Measurements from ENCODE around the gene CENPO.

Gene CENPO

DNA sequence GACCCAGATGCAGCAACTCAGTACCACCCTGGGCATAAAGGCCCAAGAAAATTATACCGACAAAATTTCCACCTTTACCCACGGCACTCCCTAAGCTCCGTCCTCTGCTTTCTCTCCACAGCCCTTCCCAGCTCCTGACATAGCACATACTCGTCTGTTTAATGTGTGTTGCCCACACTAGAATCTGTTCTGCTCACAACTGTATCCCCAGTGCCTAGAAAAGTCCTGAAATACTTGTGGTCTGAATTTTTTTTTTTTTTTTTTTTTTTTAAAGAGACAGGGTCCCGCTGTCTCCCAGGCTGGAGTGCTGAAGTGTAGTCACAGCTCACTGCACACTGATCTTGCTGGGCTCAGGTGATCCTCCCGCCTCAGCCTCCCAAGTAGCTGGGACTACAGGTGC is 64.5 kb downstream of the CENPO start:
- in situ Hi-C loops (cut with HindIII; ENCODE audit: low sequenced_read_pairs) = no loop called here

DNA sequence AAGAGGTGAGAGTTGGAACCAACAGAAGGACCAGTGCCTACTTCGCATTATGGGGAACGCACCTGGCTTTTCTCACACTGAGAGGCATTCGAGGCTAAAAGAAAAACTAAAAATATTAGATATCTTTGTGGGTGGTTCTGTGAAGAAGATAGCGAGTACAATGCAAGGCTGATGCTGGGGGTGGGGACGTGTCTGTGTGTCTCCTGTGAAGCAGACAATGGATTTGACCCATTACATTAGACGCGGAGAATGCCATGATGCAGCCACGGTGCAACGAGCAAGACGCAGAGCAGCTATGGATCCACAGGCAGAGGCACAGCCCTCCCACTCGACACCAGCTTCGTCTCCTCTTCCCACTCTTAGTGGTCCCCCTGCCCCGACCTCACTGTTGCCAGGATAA is 65.8 kb downstream of the CENPO start:
- in situ Hi-C loops (cut with HindIII; ENCODE audit: low sequenced_read_pairs) = no loop called here

- in situ Hi-C loops (cut with HindIII; ENCODE audit: low sequenced_read_pairs) = no loop called here
Observed at GRCh38 chr2:24859968-24860600, 66.9 kb downstream of the CENPO start.

GRCh38 chr2:24860631-24861030 is 67.4 kb downstream of the CENPO start:
- in situ Hi-C loops (cut with HindIII; ENCODE audit: low sequenced_read_pairs) = no loop called here

GRCh38 chr2:24861500-24861899 is 68.3 kb downstream of the CENPO start:
- in situ Hi-C loops (cut with HindIII; ENCODE audit: low sequenced_read_pairs) = no loop called here

DNA sequence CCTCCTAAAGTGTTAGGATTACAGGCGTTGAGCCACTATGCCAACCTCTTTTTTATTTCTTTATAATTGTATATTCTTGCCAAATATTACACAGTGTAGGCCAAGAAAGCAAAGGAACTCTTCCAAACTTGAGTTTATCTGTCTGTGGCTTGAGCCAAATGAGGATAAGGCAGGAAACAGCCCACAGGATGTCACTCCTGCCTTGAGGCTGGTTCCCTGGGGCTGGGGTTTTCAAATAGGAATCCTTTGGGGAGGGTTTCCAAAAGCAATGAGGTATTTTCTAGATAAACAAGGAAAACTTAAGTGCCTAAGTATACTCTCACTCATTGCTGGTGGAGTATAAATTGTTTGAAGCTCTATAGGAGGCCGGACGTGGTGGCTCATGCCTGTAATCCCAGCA is 70.4 kb downstream of the CENPO start:
- in situ Hi-C loops (cut with HindIII; ENCODE audit: low sequenced_read_pairs) = no loop called here

GRCh38 chr2:24866946-24867345 is 73.7 kb downstream of the CENPO start:
- in situ Hi-C loops (cut with HindIII; ENCODE audit: low sequenced_read_pairs) = no loop called here

GRCh38 chr2:24870440-24870839 is 77.2 kb downstream of the CENPO start:
- in situ Hi-C loops (cut with HindIII; ENCODE audit: low sequenced_read_pairs) = no loop called here

DNA sequence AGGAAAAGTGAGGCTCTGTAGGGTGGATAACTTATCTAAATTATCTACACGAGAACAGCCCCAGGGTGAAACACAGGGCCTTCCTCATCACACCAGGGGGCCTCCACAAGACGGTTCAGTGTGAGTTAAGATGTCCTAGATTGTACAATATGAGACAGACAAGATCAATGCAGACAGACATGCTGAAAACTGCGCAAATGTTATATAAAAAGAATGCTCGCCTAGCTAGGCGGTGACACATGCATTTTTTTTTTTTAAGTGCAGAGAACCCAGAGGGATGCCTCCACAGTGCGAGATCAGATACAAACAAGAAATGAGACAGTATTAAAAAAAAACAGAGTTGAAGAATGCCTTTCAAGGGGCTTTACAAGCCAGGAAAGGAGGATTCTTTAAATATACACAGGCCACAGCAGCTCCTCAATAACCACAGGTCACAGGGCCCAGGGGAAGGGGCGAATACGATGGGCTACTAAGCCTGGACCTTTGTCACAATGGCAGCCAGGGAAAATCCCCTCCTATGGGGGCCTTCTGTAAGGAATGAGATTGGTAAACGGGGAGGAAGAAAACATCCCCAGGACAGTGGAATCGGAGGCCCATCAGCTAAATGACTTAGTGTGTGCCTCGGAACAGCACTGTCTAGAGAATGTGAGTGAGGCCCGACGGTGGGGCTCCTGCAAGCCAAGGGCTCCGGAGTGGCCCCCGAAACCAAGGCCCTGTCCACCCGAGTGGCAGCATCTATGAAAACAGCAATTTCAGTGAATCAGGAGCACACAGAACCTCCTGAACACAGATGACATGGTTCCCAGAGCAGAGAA is 77.9 kb downstream of the CENPO start:
- in situ Hi-C loops (cut with HindIII; ENCODE audit: low sequenced_read_pairs) = no loop called here

DNA sequence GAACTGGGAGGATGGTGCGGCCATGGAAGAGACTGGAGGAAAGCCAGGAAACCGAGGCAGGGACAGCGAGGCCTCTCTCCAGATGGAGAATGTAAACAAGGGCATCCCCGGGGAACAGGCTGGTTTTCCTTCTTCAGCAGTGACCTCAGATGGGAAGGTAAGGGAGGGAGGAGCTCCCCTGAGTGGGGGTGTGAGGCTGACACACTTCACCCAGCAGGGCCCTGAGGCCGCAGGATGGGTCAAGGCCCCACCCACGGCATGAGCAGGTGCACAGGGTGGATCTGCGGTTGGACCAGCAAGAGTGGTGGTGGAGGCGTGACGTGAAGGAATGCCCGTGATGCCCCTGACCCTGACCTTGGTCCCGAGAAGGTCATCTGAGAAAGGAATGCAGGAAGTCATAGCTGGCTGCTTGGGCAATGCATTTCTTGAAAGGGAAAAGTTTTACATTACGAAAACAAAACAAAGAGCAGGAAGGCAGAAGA is 78.7 kb downstream of the CENPO start:
- in situ Hi-C loops (cut with HindIII; ENCODE audit: low sequenced_read_pairs) = no loop called here

All from DLD1 (cell line).